GM19193 (cell line): ENCODE data around the gene CCNK.

Source experiments
- POLR2A ChIP-seq: IDR thresholded peaks from 4 replicates; pipeline ENCODE4 v1.6.1; 2011; ENCODE audit not compliant: insufficient read depth, insufficient read length; ENCODE audit errors: extremely low read depth

The CCNK gene

DNA sequence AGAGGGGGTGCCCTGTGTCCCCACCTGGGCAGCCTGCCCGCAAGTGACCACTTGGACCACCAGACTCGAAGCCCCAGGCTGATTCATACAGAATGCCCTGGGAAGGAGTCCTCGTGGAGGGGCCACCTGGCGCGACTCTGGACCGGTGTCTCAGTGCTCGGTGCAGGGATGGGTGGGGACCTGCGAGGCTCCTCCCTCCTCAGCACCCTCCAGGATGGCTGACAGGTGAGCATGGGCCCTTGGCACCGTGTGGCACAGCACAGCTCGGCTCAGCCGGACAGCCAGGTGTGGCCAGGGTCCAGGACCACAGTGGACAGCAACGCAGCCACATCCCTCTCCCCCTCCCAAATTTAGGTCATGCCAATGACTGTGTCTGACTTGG, 44.5 kb downstream of the CCNK start:
- no peak for TF ChIP-seq POLR2A

DNA sequence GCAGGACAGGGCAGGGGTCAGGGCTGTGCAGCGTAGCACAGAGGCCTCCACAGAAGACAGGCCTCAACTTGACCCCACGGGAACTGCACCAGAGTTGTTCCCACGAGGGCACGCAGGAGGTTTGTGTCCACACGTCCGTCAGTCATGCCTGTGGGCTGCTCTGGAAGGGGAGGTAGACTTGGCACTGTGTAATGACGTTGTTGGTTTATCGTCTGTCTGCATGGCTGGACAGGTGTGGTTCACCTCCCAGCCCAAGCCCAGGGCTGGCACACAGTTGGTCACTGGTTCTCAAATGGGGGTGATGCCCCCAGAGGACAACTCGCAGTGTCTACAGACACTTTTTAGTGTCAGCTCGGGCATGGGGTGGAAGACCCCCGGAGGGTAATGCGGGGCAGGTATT, 45.8 kb downstream of the CCNK start:
- TF ChIP-seq POLR2A: no peak

DNA sequence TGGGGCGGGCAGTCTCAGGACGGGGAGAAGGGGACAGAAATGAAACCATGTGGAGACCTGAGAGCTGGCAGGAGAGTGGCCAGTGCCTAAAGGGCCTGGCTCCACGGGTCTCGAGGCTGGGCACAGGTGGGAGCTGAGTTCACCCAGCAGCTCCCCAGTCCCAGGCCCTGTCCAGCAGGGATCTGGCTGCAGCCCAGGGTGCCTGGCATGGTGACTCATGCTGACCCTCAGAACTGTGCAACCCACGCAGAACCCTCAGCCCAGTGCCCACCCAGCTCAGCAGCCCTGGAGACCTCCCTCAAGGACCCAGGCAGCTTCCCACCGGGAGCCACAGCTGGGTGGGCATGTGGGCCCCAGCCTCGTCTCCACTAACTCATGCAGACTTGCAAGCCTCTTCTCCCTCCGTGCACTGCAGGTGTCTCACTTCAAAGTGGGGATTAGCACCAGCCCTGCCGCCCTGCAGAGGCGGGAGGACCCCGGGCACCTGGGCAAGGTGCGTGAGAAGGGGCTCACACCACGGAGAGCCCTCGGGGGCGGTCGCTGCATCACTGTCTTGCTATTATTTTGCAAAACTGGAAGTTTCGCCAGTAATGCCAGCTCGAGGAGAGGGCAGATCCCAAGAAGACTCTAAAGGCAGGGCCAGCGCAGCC, 46.3 kb downstream of the CCNK start:
- TF ChIP-seq POLR2A: no peak

DNA sequence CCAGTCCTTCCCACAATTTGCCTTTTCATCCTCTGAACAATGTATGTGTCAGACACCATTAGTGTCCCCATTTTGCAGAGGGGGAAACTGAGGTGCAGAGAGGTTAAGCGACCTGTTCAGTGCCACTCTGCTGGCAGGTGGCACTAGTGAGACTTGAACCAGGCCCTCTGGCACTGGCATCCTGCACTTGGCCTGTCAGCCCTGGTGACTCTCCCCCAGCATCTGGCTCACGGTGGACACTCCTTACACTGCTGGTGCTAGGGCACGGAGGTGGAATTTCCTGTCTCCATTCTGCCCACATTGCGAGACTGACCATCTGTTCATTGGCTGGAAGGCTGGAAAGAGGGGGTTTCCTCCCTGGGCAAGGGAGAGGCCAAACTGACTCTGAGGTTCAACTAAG, 48.7 kb downstream of the CCNK start:
- TF ChIP-seq POLR2A: no peak

DNA sequence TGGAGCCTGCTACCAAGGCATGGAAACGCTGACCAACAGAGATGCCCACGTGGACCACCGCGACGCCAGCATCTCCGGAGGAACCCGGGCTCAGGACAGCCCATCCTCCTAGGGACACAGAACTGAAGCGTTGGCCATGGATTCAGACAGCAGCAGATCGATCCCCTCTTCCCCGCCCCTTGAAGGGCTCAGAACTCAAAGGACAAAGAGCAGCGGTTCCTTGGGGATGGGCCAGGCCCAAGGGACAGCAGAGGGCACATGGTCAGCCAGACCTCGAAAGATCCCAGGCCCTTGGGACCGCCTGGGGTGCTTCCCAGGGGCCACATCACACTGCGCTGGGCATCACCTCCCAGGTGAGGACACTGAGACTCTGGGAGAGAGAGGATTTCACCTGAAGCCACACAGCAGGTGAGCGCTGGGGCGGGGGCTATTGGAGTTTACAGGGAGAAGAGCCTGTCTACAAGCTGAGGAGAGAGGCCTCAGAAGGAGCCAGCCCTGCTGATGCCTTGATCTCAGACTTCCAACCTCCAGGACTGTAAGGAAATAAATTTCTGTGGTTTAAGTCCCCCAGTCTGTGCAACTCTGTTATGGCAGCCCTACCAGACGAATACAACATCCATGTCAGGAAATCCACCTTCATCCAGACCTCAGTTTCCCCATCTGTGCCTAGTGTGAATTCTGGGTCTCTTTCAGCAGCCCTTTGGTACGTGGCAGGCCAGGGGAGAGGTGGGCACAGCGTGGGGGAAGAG, 49.4 kb downstream of the CCNK start:
- no peak for TF ChIP-seq POLR2A

DNA sequence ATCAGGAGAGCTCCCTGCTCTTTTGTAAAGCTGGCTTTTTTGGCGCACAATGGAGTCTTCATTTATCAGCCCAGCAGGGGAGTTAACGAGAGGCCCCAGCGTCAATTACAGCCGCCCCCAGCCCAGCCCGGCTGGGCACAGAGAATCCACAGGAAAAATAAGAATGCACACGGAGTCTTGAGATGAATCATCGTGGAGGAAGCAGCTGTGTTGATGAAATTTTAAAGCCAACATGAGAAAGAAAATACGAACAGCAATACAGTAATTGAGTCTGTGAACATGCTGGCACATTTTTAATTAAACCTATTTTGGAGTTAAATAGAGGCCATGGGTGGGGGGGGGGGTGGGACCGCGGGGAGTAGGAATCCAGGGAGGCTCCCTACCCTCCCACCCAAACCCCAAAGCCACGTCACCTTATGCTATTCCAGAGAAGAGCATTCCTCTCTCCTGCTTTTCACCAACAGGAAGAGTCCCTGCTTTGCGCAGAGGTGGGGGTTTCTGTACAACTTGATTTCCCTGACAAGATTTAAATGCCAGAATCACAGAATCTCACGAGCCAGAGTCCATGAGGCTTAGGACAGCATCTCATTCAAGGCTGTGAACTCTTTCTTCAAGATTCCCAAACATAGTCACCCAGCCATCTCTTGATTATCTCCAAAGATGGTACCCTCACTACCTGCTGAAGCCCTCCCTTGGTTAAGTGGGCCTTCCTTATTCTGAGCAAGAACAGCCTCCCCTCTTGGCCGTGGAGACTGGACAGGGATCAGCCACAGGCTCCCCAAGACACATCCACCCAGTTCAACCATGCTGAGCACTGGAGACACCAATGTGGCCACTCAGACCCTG, 50.3 kb downstream of the CCNK start:
- no peak for TF ChIP-seq POLR2A

DNA sequence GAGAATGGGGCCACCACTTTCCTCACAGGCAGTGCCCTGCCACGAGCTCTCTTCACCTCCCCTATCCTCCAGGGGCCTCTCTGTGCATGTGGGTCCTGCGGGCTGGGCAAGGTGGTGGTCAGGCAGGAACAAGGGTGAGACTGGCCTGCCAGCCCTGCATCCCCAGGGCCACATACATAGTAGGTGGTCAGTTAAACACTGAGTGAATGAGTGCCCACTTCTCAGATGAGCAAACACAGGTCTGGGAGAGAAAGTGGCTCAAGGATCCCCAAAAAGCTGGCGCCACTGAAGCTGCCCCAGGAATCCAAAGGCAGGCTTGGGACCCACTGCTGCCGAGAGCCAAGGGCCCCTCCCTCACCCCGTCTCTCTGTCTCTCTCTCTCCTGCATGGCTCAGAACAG, 51.1 kb downstream of the CCNK start:
- TF ChIP-seq POLR2A: no peak

DNA sequence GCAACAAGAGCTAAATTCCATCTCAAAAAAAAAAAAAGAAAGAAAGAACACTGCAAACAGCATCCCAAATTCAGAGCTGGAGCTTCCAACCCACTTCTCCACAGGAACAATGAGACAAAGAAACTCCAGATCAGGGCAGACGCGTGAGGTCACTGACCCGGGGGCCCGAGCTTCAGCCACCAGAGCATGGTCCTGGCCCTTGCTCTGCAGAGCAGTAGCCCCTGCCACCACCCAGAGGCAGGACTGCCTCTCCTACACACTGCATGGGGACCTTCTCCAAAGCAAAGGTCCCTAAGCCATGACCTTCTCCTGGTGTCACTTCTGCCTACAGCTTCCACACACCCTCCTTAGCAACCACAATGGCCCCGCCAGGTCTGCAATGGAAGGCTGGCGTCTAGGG, 53.1 kb downstream of the CCNK start:
- no peak for TF ChIP-seq POLR2A

DNA sequence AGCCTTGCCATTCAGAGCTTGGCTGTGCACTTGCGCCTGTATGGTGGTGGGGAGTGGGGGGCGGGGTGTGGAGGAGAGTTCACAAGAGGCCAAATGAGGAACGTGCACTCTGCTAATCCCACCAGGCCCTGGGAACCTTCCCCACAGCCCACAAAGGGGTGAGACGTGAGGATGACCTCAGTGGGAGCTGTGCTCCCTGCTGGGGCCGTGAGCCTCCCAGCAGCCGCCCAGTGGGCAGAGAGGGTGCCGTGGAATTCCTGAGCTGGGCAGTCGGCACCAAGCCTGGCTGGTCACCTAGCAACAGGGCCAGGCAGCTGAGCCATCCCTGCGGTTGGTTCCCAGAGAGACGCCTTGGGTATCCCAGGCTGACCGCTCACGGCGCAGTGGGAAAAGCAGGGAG, 53.7 kb downstream of the CCNK start:
- TF ChIP-seq POLR2A: no peak

DNA sequence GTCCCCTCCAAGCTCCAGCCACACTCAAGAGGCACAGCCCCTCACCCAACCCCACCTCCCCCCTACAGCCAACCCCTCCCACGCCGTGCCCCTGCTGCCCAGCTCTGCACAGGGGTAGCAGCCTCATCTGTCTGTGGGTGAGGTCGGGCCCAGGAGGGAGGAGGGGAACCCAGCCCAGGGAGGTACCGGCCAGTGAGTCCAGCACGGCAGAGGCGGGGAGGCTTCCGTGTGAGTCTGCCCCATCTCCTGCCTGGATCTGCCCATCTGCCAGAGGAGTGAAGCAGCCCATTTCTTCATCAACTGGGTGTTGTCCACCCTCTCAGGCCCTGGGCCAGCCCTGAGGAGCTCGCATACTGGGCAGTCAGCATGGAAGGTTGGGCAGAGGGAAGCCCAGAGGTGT, 54.2 kb downstream of the CCNK start:
- no peak for TF ChIP-seq POLR2A

DNA sequence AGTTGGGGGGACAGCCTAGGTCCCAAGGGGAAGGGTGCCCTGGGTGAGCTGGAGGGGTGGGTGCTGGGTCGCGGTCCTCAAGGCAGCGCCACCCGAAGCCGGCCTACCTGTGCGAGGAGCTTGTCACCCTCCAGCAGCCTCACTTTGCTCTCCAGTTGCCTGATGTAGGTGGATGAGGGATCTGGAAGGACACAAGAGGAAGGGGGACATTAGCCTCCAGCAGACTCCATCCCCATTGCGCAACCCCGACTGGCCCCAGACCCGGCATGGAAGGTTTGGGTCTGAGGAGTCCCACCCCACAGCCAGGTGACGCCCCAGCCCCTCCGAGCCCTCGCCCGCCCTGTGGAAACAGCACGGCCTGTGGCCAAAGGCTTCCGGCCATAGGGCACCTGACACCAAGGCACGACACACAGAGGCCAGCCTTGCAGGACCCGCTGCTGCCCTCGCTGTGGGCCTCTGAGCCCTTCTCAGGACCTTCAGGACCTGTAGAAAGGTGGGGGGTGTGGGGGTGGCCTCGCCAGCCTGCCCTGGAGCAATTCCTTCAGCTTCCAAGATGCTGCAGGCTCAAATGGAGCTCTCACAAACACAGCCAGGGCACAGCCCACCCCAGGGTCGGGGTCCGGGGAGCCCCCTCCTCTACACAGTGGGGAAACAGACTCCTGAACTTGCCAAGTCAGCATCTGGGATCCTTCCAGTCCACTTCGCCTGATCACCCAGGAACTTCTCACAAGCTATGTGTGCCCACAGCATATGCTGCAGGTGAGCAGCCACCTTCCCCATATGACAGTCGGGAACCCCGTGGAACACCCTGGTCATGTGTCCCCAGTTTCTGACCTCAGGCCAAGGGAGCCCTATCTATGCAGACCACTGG, 54.9 kb downstream of the CCNK start:
- TF ChIP-seq POLR2A: no peak

DNA sequence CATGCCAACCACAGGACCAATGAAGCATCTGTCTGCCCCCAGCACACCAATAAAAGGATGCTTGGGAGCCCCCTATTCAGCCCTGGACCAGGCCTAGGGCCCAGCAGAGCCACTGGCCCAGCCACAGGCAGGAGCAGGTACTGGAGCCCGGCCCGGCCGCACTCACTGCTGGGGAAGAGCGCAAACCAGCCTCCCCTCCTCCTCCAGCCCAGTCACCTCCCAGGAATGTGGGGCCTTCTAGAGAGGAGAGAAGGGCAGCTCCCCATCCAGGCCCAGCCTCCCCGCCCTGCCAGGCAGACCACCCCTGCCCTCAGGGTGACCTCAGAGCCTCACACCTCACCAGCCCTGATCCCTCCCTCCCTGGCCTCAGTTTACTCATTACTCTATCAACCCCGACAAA, 56.2 kb downstream of the CCNK start:
- no peak for TF ChIP-seq POLR2A

DNA sequence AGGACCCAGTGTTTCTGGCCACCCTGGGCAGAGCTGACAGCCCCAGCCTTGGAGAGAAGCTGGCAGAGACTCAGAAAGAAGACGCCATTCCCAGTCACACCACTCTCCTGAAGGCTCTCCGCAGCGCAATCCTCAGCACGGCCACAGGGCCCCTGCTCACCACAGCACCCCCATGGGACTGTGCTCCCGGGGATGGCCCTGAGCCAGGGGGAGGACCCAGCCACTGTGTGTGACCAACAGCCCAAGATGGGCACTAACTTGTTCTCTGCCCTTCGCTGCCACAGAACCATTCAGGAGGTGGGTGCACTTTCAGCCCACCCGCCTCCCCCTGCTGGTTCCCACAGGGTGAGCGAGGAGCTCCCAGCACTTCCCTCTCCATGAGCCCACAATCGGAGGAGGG, 57.1 kb downstream of the CCNK start:
- TF ChIP-seq POLR2A: no peak

DNA sequence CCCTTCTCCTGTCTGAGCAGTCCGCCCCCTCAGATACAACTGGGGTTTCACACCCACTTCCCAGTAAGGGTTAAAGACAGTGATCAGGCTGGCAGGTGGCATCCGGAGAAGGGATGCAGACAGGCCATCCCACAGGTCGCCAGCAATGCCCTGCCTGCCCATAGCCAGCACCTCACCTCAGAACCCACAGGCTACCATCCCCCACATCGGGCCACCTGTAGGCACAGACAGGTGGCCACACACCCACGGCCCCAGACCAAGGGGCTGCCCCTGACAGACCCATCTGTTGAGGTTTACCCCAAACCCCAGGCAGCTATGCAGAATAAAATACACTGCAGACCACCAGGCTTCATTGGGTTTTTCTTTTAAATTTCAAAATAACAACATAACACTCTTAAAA, 57.5 kb downstream of the CCNK start:
- TF ChIP-seq POLR2A: no peak

DNA sequence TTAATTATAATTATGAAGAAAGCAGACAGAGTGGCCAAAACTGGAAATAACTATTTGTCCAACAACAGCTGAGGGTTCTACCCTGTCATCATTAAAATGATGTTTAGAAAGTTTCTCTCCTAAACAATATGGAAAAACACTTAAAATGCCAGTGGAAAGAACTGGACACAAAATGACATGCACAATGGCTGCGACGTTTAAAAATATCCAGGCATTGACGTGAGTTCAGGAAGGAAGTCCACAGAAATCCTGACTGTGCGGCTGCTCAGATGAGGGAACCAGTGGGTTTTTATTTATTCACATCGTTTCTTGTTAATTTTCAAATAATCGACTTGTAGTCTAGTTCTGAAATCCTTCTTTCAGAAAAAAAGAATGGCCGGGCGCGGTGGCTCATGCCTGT, 58.3 kb downstream of the CCNK start:
- TF ChIP-seq POLR2A: no peak

DNA sequence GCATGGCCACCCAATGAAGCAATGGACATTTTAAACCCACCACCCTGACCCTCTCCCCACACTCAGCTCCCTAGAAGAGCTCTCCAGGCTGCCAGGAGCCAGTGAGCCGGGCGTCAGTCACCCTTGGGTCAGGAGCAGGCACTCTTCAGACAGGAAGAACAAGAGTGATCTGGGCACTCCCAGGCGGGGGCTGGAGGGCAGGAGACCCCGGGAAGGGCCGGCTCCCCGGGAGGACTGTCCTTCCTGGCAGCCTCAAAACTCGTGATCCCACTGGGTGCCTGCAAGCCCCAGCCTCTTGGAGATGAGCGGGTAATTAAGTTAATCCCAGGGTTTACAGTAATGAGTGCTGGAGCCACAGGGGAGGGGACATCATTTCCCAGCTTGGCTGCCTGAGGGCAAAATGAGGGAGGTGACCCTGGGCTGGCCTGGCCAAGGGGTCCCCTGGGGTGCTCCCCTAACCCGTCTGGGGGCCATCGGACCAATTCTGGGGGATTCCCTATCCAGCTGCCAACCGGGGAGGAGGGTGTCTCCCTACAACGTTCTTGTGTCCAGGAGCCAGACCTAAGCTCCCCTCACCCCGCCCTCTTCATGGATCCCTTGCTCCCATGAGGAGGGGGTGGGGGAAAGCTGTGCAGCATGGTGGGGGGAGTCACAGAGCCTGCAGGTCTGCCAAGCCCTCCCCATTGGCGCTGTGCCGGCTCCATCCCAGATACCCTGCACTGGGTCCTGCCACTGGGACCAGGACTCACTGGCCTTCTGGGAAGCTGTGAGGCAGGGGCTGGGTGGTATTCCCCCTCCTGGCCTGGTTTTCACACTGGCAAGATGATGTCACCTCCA, 59.2 kb downstream of the CCNK start:
- TF ChIP-seq POLR2A: no peak
